Measurements from ENCODE around the gene P2RX7. TPM values are rescaled to one million over a fixed set of nuclear protein-coding genes. Genes with fewer than 3 reads are reported as not detected.
"Not testable (repeated sequence)": the region's sequence is repeated elsewhere in the genome, so short reads cannot be mapped to it uniquely, and the experiment has no call there.

P2RX7 gene
- total RNA-seq, 5 donors from 2014 or later (not counting 1 experiment from before 2014, with no cell fraction given) = 4.6 to 11.0 (median 6.9) TPM

- CTCF ChIA-PET = interaction anchor here (0.5 to 1.6 kb wide), 4 partner anchors 17 to 164 kb away, joined by 3 to 5 read pairs (median 3); no protein-coding TSS in a partner anchor
- Histone ChIP-seq H3K27me3 (replicated peaks in 1 of 2; ENCODE audit: control insufficient read depth in 2 of 2, extremely low read depth in 1 of 2, insufficient read depth in 2 of 2, low read length in 1 of 2) (no peaks in the 10 kb centered on the region), H3K9me3 (no peaks in the 10 kb centered on the region), H3K36me3 (ENCODE audit: control insufficient read depth in 2 of 2, extremely low read depth in 1 of 2, insufficient read depth in 1 of 2, low read length in 1 of 2) (peaks cover 5 to 16% of the 10 kb centered on the region in 2 donors), H3K4me3 (ENCODE audit: control insufficient read depth in 1 of 2, extremely low read depth in 1 of 2, low read length in 1 of 2) (peak overlapping the region in 1 of 2 donors; percentile 25), H3K4me1 (ENCODE audit: control insufficient read depth in 1 of 2, extremely low read depth in 1 of 2, insufficient read depth in 2 of 2, low read length in 2 of 2) (peaks cover 24 to 54% of the 10 kb centered on the region in 2 experiments), H3K27ac (ENCODE audit: low read length) (peak overlapping the region; percentile 79)
- Mint-ChIP-seq H3K27me3 (no peaks in the 10 kb centered on the region), H3K4me3 (peak overlapping the region; percentile 34 to 79 (median 59)), H3K27ac (peak overlapping the region; percentile 94 to 98), H3K9me3 (no peaks in the 10 kb centered on the region), H3K36me3 (peaks cover 24% of the 10 kb centered on the region), H3K4me1 (peaks cover 48 to 62% (median 56%) of the 10 kb centered on the region in 3 donors)
- ATAC-seq (replicated peaks in 1 of 4) (peak; percentile 52 to 69 (median 63)), DNase-seq (peak in 25 of 35 experiments; percentile 9 to 64 (median 29))
- POLR2A ChIA-PET = interaction anchor here in 1 of 2 donors (0.6 kb wide), 1 partner anchor 173 kb away, joined by 8 read pairs; no protein-coding TSS in a partner anchor
- WGBS (ENCODE audit: insufficient coverage) = 58% methylated on average over 15 of the region's 19 CpGs
Measured at GRCh38 chr12:121223292-121224285, 90.9 kb downstream of the P2RX7 start.

- POLR2A ChIA-PET = interaction anchor here in 1 of 2 donors (0.5 kb wide), 1 partner anchor 72 kb away, joined by 7 read pairs; the partner anchor contains the start of gene CAMKK2
- DNase-seq (peak in 34 of 35 experiments; percentile 13 to 75 (median 42)), ATAC-seq (replicated peaks in 1 of 4) (peak; percentile 81 to 87 (median 85))
- no peak overlapping the region for H3K4me3 ChIP-seq (ENCODE audit: control insufficient read depth in 1 of 2, extremely low read depth in 1 of 2, low read length in 1 of 2)
- H3K36me3 ChIP-seq (ENCODE audit: control insufficient read depth in 2 of 2, extremely low read depth in 1 of 2, insufficient read depth in 1 of 2, low read length in 1 of 2) = peaks cover 0 to 20% of the 10 kb centered on the region in 2 donors
- Mint-ChIP-seq H3K36me3 (peaks cover 20% of the 10 kb centered on the region), H3K27me3 (no peaks in the 10 kb centered on the region), H3K27ac (peak overlapping the region; percentile 97 to 98), H3K4me3 (peak overlapping the region; percentile 67 to 79 (median 68)), H3K4me1 (peaks cover 49 to 56% (median 52%) of the 10 kb centered on the region in 3 donors), H3K9me3 (no peaks in the 10 kb centered on the region)
- H3K27ac ChIP-seq (ENCODE audit: low read length) = peak overlapping the region; percentile 79
- H3K9me3 ChIP-seq = no peaks in the 10 kb centered on the region
- H3K27me3 ChIP-seq (replicated peaks in 1 of 2; ENCODE audit: control insufficient read depth in 2 of 2, extremely low read depth in 1 of 2, insufficient read depth in 2 of 2, low read length in 1 of 2) = no peaks in the 10 kb centered on the region
- H3K4me1 ChIP-seq (ENCODE audit: control insufficient read depth in 1 of 2, extremely low read depth in 1 of 2, insufficient read depth in 2 of 2, low read length in 2 of 2) = peaks cover 24 to 54% of the 10 kb centered on the region in 2 experiments
- 11% methylated on average over 6 of the region's 8 CpGs for WGBS (ENCODE audit: insufficient coverage)
- CTCF ChIA-PET = interaction anchor here in 1 of 2 donors (0.5 to 1.6 kb wide), 3 partner anchors 16 to 165 kb away, joined by 3 to 5 read pairs (median 3); no protein-coding TSS in a partner anchor
Measured at GRCh38 chr12:121224591-121224990, 91.9 kb downstream of the P2RX7 start.

- Mint-ChIP-seq H3K9me3 (no peaks in the 10 kb centered on the region), H3K36me3 (peaks cover 25% of the 10 kb centered on the region), H3K27me3 (no peaks in the 10 kb centered on the region), H3K4me1 (peaks cover 58 to 65% (median 59%) of the 10 kb centered on the region in 3 donors), H3K4me3 (peak overlapping the region in 1 of 3 donors; percentile 49), H3K27ac (peak overlapping the region; percentile 72 to 84)
- no peak overlapping the region for H3K4me3 ChIP-seq (ENCODE audit: control insufficient read depth in 1 of 2, extremely low read depth in 1 of 2, low read length in 1 of 2)
- H3K36me3 ChIP-seq (ENCODE audit: control insufficient read depth in 2 of 2, extremely low read depth in 1 of 2, insufficient read depth in 1 of 2, low read length in 1 of 2) = peaks cover 0 to 28% of the 10 kb centered on the region in 2 donors
- peak overlapping the region; percentile 43 for H3K27ac ChIP-seq (ENCODE audit: low read length)
- peaks cover 24 to 62% of the 10 kb centered on the region in 2 experiments for H3K4me1 ChIP-seq (ENCODE audit: control insufficient read depth in 1 of 2, extremely low read depth in 1 of 2, insufficient read depth in 2 of 2, low read length in 2 of 2)
- no peaks in the 10 kb centered on the region for H3K9me3 ChIP-seq
- ATAC-seq (replicated peaks in 1 of 4) = no peak
- no peaks in the 10 kb centered on the region for H3K27me3 ChIP-seq (replicated peaks in 1 of 2; ENCODE audit: control insufficient read depth in 2 of 2, extremely low read depth in 1 of 2, insufficient read depth in 2 of 2, low read length in 1 of 2)
- ChIA-PET CTCF (no interaction called here), POLR2A (no interaction called here)
- DNase-seq = no peak
- WGBS (ENCODE audit: insufficient coverage) = 96% methylated on average over 5 of the region's 8 CpGs
Measured at GRCh38 chr12:121226399-121226798, 93.7 kb downstream of the P2RX7 start.

GRCh38 chr12:121226871-121227270, 94.2 kb downstream of the P2RX7 start:
- H3K9me3 Mint-ChIP-seq; H3K27me3 ChIP-seq (replicated peaks in 1 of 2; ENCODE audit: control insufficient read depth in 2 of 2, extremely low read depth in 1 of 2, insufficient read depth in 2 of 2, low read length in 1 of 2); POLR2A ChIA-PET; DNase-seq; H3K9me3 ChIP-seq; H3K4me3 ChIP-seq (ENCODE audit: control insufficient read depth in 1 of 2, extremely low read depth in 1 of 2, low read length in 1 of 2); H3K27me3 Mint-ChIP-seq; ATAC-seq (replicated peaks in 1 of 4); CTCF ChIA-PET: not testable (repeated sequence)
- H3K27ac Mint-ChIP-seq = peak overlapping the region; percentile 72 to 84
- Histone ChIP-seq H3K27ac (ENCODE audit: low read length) (peak overlapping the region; percentile 43), H3K4me1 (ENCODE audit: control insufficient read depth in 1 of 2, extremely low read depth in 1 of 2, insufficient read depth in 2 of 2, low read length in 2 of 2) (peaks cover 24 to 62% of the 10 kb centered on the region in 2 experiments), H3K36me3 (ENCODE audit: control insufficient read depth in 2 of 2, extremely low read depth in 1 of 2, insufficient read depth in 1 of 2, low read length in 1 of 2) (peaks cover 0 to 28% of the 10 kb centered on the region in 2 donors)
- peaks cover 27% of the 10 kb centered on the region for H3K36me3 Mint-ChIP-seq
- H3K4me3 Mint-ChIP-seq = peak overlapping the region in 1 of 3 donors; percentile 49
- WGBS (ENCODE audit: insufficient coverage) = over 99% methylated on average over 7 of the region's 8 CpGs
- H3K4me1 Mint-ChIP-seq = peaks cover 54 to 62% (median 55%) of the 10 kb centered on the region in 3 donors

GRCh38 chr12:121227294-121227693, 94.6 kb downstream of the P2RX7 start:
- no peak overlapping the region for H3K4me3 ChIP-seq (ENCODE audit: control insufficient read depth in 1 of 2, extremely low read depth in 1 of 2, low read length in 1 of 2)
- H3K27me3 Mint-ChIP-seq = no peaks in the 10 kb centered on the region
- DNase-seq = no peak
- no peak for ATAC-seq (replicated peaks in 1 of 4)
- peaks cover 30% of the 10 kb centered on the region for H3K36me3 Mint-ChIP-seq
- H3K4me3 Mint-ChIP-seq = no peak overlapping the region
- H3K36me3 ChIP-seq (ENCODE audit: control insufficient read depth in 2 of 2, extremely low read depth in 1 of 2, insufficient read depth in 1 of 2, low read length in 1 of 2) = peaks cover under 1 to 29% of the 10 kb centered on the region in 2 donors
- H3K27ac Mint-ChIP-seq = peak overlapping the region; percentile 69 to 84
- no peak overlapping the region for H3K27ac ChIP-seq (ENCODE audit: low read length)
- H3K9me3 Mint-ChIP-seq = no peaks in the 10 kb centered on the region
- no peaks in the 10 kb centered on the region for H3K9me3 ChIP-seq
- WGBS (ENCODE audit: insufficient coverage) = 97% methylated on average over 5 of the region's 9 CpGs
- H3K4me1 ChIP-seq (ENCODE audit: control insufficient read depth in 1 of 2, extremely low read depth in 1 of 2, insufficient read depth in 2 of 2, low read length in 2 of 2) = peaks cover 24 to 62% of the 10 kb centered on the region in 2 experiments
- ChIA-PET POLR2A (interaction anchor here in 1 of 2 donors (0.7 kb wide), 1 partner anchor 11 kb away, joined by 4 read pairs; no protein-coding TSS in a partner anchor), CTCF (no interaction called here)
- H3K27me3 ChIP-seq (replicated peaks in 1 of 2; ENCODE audit: control insufficient read depth in 2 of 2, extremely low read depth in 1 of 2, insufficient read depth in 2 of 2, low read length in 1 of 2) = no peaks in the 10 kb centered on the region
- H3K4me1 Mint-ChIP-seq = peaks cover 53 to 60% (median 54%) of the 10 kb centered on the region in 3 donors
